Stimulated activated CD8-positive, alpha-beta memory T cell treated with anti-CD3 and anti-CD28 coated beads, Interleukin-12 subunit alpha, Interleukin-12 subunit beta, amount 100 ng/mL, for 1 hour (primary cell): ENCODE measurements around the gene FAM3A.

Experiments
- DNase-seq: peaks from one replicate; pipeline ENCODE4 v3.0.0-alpha.2; 2020; ENCODE audit warnings: low read depth

The FAM3A gene

DNA sequence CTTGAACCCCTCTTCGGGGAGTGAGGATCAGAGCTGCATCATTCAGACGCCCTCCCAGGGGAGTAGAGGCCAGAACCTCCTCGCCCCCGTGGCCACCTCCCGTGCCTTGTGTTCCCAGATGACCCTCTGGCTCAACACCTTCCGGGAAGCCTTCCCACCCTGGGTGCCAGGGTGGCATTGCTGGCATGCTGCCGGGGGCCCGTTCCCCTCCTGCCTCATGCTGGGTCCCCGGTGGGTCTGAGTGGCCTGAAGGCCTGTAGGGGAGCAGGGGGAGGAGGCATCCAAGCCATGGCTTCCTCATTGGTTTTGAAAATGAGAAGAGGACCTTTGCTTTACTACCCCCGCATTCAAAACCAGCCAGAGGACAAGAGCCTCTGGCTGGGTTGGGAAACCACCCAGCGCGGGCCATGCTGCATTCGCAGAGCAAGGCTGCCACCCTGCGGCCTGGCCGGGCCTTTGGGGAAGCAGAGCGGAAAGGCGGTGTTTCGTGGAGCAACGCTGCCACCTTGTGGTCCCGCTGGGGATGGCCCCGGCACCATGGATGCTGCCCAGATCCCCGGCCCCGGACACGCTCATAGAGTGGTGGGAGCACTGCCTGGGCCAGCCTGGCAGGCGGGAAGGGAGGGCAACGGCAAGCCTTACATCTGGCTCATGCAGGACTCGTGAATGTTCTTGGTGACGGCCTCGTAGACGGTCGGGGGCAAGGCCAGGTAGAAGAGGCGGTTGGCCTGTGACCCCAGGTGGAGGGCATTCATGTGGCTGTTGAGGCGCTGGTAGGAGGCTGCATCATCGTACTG, 18.7 kb upstream of the FAM3A start:
- peak; percentile 76 for DNase-seq

DNA sequence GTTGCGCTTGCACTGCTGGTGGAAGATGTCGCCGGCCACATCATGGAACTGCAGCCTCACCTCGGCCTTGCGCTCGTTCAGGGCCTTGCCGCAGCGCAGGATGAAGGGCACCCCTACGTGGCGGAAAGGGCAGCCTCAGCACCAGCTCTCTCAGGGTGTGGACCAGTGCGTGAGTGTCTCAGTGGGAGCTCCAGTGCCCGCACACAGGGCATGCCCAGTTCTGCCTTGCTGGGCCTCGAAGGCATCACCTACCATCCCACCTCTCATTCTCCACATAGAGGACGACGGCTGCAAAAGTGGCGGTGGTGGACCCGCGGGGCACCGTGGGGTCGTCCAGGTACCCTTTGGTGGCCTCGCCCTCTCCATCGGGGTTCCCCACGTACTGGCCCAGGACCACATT, 16.7 kb upstream of the FAM3A start:
- DNase-seq: no peak

GRCh38 chrX:154531626-154532025, 15.6 kb upstream of the FAM3A start:
- DNase-seq: no peak

- no peak for DNase-seq
Measured at GRCh38 chrX:154530286-154530685, 14.3 kb upstream of the FAM3A start.

DNA sequence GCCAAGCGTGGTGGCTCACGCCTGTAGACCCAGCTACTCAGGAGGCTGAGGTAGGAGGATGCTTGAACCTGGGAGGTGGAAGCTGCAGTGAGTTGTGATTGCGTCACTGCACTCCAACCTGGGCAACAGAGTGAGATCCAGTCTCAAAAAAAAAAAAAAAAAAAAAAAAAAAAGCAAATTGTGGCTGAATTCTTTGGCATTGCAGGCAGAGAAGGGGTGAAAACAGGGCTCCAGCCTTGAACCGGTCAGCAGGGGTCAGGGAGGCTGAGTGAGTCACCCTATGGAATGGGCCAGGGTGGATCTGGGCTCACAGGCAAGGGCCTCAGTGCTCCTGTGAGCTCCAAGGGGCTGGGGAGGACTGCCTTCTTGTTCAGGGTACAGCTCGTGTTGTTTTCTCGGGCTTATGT, 13.2 kb upstream of the FAM3A start:
- no peak for DNase-seq

DNA sequence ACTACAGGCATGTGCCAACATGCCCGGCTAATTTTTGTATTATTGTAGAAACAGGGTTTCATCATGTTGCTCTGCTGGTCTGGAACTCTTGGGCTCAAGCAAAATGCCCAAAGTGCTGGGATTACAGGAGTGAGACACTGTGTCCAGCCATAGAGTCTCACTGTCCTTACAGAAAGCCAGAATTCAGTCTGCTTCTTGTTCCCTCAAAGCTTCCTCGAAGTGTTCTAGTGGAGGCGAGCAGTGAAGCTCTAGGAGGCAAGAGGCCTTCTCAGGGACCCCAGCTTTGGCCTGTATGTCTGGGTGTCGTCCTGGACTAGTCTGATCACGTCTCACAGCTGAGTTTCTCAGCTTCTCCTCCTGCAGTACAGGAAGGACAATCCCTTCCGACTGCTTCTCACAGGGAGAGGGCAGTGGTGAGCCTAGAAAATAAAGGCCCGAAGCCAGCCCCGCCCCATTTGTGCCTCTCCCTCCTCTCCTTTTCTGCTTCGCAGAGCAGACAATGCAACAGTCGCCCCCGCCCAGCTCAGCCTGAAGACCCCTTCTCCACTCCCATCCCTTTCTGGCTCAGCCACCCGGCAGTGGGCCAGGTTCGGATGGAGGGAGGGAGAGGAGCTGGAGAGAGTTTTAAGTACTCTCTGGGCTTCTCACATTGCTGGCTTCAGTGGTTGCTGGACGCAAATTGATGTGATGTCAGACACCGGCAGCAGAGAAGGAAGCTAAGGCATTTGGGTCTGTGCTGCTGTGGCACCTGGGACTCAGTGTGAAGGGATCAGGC, 11.1 kb upstream of the FAM3A start:
- peak; percentile 36 for DNase-seq

DNA sequence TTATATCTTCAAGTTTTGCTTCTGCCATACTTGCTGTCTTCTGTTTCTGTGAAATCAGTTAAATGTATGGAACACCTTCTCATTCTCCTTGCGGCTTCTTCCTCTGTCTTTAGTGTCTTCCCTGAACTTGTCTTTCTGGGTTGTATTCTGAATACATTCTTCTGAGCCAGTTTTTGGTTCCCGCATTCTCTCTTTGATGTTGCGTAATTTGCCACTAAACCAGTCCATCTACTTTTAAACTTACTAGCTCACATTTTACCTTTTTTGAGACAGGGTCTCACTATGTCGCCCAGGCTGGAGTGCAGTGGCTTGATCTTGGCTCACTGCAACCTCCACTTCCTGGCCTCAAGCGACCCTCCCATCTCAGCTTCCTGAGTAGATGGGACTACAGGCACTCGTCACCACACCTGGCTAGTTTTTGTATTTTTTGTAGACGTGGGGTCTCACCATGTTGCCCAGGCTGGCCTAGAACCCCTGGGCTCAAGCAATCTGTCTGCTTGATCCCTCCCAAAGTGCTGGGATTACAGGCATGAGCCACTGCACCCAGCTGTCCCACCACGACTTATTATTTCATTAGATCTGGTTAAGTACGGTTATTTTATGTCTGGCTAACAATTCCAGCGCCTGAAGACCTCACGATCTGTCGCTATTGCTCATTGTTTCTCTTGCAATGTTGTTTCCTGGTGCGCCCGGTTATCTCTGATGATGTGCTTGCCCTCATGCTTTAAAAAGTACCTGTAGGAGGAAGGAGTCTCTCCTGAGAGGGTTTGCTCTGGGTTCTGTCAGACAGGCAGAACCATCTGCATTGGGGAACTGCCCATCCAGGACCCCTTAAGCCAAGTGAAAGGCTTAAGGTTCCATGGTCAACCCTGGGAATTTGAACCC, 9.8 kb upstream of the FAM3A start:
- DNase-seq: no peak

DNA sequence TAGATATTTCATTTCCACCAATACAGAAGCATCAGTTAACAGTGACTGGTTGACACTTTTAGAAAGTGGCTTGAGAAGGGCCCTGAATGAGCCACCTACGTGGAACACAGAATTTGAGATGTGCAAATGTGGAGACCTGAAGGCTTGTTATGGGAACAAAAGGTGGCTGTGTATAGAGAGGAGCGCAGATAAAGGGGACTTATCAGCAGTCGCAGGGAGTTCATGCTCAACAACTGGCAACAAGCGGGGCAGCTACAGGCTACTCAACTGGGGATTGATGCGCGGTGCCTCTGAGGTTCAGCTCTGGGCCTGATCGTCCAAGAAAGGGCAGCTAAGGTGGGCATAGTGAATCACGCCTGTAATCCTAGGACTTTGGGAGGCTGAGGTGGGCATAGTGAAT, 3.4 kb upstream of the FAM3A start:
- DNase-seq: no peak

DNA sequence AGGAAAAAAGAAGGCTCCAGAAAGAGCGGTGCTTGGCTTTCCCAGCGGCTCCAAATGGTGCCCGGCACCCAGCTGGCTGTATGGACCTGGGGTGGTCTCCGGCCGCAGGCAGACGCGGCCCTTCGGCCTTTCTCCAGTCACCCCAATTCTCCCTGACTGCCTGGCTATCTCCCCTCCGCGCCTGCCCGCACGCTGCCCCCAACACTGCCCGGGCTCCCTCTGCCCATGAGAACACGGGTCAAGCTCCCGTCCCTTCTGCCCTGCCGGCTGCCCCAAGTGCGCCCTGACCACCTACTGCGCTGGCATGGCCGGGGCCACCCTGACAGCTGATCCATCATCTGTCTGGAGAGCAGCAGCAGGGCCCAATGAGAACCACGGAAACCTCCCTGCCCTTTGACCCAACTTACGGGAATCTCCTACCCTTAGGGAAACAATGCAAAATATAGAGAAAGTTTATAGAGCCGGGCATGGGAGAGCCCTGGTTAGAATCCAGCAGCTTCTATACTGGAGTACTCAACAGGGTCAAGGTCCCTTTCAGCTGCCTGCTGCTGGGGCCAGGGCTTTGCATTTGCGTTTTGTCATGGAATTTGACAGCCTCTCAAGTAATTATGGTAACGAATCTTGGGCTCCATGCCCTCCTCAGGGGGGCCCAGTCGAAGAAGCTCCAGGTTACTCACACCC, 1.2 kb upstream of the FAM3A start:
- DNase-seq: no peak

- DNase-seq: no peak
Measured at GRCh38 chrX:154516656-154517100, 646 bp upstream of the FAM3A start.

DNA sequence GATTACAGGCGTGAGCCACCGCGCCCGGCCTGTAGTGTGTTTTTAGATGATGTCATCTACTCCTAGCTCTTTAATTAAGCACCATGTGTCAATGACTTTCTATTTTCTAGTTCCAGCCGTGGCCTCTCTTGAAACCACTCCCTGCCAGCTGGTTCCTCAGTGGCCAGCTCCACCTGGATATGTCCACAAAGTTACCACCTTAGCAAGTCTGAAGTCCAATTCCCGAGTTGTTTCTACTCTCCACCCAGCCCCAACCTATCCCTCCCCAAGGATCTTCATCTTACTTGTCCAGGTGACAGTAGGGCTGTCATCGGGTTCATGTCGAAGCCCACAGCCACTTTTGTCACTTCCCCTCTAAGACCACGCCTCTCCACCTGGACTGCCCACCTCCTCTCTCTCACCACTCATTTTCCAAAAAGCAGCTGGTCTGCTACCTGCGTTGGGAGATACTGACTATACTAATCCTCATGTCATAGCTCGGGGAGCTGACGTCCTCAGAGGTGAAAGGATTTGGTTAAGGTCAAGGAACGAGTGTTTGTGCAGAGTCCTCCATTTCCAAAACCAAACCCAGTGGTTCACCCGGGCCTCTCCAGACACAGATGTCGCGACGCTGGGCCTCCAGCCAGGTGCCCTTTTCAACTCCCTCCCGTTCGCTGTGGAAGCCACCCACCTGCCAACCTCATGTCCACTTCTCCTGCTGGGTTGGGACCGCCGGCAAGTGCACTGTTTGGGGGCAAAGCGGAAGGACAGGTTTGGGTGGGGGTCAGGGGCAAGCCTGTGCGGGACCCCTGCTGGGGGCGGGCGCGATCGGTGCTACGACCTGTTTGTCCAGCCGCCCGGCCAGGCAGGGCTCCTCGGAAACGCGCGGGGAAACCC, 704 bp downstream of the FAM3A start:
- no peak for DNase-seq

DNA sequence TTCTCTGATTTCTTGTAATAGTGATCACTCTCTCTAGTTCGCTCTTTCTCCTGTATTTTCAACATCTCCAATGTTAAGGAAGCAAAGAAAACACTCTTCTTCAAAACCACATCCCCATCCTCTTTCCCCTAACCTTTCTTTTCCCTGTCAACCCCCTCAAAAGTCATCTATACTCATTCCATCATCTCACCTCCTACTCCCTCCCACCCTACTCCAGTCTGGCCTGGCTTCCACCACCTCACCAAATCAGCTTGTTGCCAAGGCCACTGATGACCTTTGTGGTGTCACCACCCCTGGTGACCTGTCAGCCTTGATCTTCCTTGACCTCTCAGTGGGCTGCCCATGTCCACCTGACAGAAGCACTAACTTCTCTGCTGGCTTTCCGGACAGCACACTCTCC, 2.3 kb downstream of the FAM3A start:
- DNase-seq: no peak

GRCh38 chrX:154512879-154513553, 3.0 kb downstream of the FAM3A start:
- no peak for DNase-seq

DNA sequence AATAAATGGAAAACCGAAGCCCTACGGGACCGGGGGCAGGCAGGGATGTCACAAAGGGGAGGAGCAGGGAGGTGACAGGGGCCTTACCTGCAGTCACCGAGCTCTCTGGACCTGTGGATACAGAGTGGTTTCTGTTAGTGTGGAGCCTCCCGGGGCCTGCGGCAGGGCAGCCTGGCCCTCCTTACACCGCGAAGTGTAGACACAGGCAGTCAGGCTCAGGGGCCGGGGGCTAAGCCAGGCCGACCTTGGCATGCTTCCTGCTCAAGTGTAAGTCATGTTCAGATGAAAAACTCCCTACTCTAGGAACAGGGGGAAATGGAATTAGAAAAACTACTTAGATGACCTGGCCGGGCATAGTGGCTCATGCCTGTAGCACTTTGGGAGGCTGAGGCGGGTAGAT, 4.3 kb downstream of the FAM3A start:
- no peak for DNase-seq

DNA sequence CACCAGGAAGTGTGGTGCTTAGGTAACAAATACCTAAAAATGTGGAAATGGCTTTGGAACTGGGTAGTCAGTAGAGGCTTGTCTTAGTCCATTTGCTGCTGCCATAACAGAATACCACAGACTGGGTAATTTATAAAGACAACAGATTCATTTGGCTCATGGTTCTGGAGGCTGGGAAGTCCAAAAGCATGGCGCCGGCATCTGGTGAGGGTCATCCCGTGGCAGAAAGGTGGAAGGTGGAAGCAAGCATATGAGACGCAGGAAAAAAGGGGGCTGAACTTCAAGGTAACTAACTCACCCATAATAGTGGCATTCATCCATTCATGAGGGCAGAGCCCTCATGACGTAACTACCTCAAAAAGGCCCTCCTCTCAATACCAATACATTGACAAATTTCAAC, 6.6 kb downstream of the FAM3A start:
- DNase-seq: no peak

DNA sequence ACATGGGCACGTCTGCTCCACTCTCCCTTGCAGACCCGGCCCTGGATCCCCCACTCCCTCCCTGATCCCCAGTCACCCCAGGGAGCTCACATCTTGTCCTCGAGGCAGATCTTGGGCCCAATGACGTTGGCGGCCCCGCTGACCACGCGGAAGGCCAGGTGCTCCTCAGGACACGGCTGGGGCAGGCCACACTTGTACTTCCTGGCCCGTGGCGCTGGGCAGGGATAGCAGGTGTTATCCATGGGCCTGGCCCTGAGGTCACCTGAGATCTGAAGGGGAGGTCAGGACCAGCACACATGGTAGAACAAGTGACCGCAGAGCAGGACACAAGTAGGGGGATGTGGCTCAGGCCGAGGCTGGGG, 7.7 kb downstream of the FAM3A start:
- no peak for DNase-seq

DNA sequence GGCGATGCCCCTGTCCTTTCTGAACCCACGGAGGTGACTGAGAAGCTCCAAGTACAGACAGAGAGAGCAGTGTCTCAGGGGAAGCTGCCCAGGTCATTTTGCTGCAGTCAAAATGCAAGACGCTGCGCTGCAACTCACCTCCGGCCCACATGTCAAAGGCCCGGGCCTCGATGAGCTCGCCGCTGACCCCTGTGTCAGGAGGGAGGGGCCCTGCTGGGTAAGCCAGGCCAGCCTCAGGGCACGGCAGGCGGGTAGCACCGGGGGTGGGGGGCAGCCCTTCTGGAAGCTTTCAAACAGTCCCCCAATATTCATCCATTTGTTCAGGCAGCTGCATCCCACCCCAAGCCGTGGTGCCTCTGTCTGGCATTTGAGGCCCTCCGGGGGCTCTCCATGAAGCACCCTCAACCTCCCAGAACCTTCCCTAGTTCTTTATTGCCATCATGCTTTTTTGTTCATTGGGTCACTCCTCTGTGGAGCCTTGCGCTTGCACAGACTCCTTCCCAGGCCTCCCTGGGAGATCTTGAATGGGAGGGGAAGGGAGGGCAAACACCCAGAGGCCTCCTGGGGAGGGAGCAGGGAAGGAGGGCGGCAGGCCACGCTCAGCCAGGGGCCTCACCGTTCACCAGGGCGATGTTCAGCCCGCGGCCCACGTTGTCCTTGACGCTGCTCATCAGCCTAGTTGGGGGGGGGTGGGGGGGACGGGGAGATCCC, 8.2 kb downstream of the FAM3A start:
- no peak for DNase-seq

DNA sequence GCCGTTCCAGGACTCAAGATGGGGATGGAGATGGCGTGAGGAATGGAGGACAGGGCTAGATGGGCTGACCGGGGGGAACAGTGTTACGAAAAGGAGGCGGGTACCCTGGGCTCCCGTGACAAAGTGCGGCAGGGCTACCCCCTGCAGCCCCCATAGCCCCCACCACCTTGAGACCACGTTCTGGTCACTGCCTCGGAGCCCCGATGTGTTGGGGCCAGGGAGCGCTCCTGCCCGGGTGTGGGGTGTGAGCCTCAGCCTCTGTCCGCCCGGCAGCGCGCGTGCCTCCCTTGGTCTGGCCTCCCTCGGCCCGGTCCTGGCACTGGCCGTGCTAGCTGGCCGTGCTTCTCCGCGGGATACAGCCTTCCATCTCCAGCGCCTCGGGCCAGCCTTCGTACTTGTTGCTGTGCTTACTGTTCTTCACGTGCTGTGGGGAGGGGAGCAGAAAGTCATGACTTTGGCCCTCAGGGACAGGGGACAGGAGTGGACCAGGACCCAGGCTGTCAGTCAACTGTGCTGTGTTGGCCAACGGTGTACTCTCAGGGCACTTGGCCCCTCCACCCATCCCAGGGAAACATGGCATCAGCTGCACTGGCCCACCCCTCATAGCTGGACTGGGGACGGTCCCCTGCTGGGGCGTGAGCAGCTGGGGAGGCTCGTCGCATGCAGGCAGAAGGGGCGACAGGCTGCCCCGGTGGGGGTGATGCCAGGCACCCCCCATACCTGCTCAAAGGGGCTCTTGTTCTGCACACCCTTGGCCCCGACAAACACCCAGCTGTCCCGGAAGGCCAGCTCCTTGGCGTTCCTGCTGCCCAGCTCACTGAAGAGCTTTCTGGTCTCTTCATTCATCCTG, 9.3 kb downstream of the FAM3A start:
- DNase-seq: no peak

- no peak for DNase-seq
Measured at GRCh38 chrX:154505734-154506133, 10.3 kb downstream of the FAM3A start.
